GM13976 (cell line): ENCODE data around the gene R3HCC1L.
A peak's percentile ranks its signal among the peaks of the same experiment; 100 is the strongest.

Experiments used
- DNase-seq: peaks from one replicate; pipeline ENCODE4 v3.0.0; 2012; ENCODE audit warnings: low spot score
- in situ Hi-C: fragments of 300-500 bp; cut with MboI; formaldehyde crosslinking; loops from one replicate; pipeline ENCODE4 v1.12.0; 2022; ENCODE audit warnings: low sequenced_read_pairs, mixed read lengths, inconsistent platforms; ENCODE audit not compliant: unreplicated experiment
- TF ChIP-seq, protein P1 (sequence below): IDR thresholded peaks from 2 replicates; pipeline ENCODE4 v1.5.1; 2012; ENCODE audit warnings: borderline replicate concordance, mild to moderate bottlenecking; ENCODE audit not compliant: insufficient read depth; ENCODE audit errors: extremely low read depth, missing control alignments, control extremely low read depth

The R3HCC1L gene

DNA sequence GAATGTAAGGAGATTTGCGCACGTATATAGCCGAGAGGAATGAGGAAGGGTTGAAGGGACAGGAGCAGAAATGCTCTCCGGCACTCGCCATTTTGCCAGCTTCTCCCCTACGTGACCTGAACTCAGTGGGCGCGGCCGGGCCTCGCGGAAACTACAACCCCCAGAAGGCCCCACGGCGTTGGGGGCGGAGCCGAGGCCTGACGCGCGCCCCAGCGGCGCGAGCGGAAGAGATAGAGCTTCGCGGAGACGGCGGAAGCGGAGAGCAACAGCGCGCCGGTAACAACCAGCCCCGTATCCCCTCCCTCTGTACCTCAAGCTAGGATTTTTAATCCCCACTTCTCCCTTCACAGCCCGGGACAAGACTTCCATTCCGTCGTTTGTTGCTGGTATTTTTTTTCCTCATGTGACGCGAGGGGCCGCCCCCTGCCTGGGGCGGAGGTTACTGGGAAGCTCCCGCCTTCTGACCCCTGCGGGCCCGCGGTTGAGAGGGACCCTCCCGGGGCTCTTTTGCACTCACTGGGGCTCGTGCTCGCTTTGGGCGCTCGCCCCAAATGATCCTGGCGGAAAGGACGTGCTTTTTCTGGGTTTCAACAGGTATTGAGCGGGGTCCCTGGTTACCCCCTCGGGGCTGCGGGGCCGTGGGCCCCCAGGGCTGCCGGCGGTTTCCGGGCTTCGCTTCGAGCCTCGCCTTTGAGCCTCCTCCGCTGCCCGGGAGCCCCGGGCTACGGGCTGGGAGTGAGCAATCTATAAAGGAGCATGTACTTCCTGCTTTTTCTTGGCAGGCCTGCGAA lies at the start of gene R3HCC1L:
Gene R3HCC1L (plus strand): TSS at position 227 of the 791 bp plus-strand sequence. CDS start 73,458 bp downstream, outside the sequence.
- DNase-seq: peak; percentile 91
- TF ChIP-seq, protein P1, sequence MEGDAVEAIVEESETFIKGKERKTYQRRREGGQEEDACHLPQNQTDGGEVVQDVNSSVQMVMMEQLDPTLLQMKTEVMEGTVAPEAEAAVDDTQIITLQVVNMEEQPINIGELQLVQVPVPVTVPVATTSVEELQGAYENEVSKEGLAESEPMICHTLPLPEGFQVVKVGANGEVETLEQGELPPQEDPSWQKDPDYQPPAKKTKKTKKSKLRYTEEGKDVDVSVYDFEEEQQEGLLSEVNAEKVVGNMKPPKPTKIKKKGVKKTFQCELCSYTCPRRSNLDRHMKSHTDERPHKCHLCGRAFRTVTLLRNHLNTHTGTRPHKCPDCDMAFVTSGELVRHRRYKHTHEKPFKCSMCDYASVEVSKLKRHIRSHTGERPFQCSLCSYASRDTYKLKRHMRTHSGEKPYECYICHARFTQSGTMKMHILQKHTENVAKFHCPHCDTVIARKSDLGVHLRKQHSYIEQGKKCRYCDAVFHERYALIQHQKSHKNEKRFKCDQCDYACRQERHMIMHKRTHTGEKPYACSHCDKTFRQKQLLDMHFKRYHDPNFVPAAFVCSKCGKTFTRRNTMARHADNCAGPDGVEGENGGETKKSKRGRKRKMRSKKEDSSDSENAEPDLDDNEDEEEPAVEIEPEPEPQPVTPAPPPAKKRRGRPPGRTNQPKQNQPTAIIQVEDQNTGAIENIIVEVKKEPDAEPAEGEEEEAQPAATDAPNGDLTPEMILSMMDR: no peak
- in situ Hi-C loops: no loop called here

DNA sequence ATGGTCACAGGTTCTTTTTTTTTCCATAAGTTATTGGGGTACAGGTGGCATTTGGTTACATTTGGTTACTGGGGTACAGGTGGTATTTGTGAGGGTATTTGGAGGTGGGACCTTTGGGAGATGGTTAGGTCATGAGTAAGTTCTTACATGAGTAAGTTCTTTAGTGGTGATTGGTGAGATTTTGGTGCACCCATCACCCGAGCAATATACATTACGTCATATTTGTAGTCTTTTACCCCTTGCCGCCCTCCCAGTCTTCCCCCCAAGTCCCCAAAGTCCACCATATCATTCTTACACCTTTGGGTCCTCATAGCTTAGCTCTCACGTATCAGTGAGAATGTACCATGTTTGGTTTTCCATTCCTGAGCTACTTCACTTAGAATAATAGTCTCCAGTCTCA lies 49.2 kb upstream of the R3HCC1L start:
- TF ChIP-seq, protein P1: no peak
- in situ Hi-C loops: no loop called here
- DNase-seq: no peak

DNA sequence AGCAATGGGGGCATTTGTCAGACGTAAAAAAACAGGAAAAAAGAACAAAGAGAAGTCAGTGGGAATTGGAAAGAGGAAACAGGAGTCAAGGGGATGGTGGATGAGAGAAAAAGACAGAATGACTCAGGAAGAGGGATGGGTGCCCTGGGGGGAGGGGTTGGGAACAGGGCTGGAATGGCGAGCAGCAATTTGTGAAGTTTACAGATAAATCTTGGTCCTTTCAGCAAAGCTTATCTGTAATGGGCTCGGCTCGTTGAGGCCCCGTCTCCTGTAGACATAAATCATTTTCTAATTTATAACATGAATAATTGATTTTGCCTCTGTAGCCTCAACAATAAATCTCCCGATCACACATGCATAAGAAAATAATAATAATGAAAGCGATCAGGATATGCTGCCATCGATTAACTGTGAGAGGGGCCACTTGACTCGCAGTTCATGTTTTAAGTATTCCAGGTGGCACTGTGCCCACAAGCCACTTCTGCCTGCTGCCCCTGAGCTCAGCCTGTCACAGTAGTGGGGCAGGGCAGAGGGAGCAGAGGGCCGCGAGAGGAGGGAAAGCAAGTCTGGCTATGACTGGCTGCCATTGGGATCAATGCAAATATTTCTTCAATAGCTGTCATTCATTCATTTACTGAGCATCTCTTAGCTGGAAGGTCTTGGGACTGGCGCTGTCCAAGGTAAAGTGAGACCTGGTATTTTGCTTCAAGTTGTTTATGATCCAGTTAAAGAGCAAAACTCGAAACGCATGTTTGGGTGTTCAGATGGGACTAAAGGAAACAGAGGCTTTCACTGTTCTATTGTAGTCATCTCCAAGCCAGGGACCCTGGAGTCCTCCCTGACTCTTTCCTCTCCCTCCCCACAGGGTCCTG lies 47.4 kb upstream of the R3HCC1L start:
- TF ChIP-seq, protein P1: no peak

DNA sequence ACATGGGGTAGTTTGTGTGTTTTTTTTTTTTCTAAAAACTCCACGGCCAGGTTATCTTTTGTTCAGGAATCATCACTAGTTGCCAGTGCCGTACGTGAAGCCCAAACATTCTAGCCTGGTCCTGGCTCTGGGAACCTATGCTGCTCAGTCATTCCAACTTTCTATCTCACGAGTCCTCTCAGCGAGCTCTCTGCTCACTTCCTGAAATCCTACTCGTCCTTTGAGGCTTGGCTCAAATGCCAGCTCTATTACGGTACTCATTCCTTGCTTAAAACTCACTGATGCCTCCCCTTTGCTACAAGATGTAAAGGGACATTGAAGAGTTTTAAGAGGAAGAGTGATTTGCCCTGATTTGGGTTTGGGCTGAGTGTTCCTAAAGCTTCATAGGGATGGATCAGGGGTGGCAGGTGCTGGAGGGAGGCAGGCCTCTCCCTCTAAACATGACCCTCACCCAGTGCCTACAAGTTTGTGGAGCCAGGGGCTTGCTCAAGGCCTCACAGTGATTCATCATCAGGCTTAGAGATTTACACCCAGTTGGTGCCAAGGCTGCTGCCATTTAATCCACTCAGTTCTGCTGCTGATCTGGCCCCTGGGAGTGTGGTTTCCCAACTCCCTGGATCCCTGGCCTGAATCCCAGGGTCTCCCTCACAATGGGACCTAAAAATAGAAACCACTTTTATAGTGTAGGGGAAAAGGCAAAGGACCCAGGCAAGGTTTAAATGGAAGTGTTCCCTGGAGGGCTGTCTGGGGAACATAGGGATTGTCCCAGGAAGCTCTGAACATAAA lies 46.1 kb upstream of the R3HCC1L start:
- in situ Hi-C loops: no loop called here
- DNase-seq: no peak
- TF ChIP-seq, protein P1: no peak

More for the DNA sequence above, 47.4 kb upstream of the R3HCC1L start:
- no peak for DNase-seq
- in situ Hi-C loops: no loop called here

DNA sequence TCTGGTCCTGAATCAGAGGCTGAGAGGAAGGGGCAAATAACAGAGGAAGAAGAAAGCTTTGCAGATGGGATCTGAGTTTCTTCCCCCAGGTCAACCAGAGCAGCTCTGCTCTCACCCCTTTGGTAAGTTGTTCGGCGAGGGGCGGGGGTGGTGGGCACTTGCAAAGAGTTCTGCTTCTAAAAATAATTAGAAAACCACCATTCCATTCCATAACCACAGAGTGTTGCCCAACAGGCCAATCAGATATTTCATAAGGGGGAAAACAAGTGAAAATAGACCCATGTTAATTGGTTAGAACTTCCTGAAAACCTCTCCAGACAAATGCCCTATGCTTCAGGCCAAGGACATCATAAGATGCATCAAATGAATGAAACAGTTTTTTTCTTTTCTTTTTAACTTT lies 43.6 kb upstream of the R3HCC1L start:
- in situ Hi-C loops: no loop called here
- TF ChIP-seq, protein P1: no peak
- no peak for DNase-seq

DNA sequence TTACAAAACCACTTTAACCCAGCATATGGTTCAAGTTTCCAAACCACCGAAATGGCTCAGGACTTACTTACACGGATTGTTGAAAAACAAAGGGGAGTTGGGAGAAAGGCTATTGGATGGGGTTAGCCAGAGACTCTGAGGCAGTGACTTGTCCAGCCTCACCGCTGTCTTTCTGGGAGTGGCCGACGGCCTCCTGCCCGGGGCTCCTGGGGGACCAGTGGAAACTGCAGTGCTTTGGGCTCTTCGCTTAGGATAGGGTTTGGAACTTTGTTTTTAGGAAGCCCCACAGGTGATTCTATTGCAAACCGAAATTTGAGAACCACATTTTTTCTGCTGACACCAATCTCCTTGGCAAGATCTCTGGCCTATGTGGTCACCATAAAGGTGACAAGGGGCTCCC lies 38.1 kb upstream of the R3HCC1L start:
- TF ChIP-seq, protein P1: no peak
- no peak for DNase-seq
- in situ Hi-C loops: no loop called here
